GM12878 (cell line): ENCODE data around the gene NHLRC3. TPM values are rescaled to one million over a fixed set of nuclear protein-coding genes. Genes with fewer than 3 reads are reported as not detected.
A peak's percentile ranks its signal among the peaks of the same experiment; 100 is the strongest.

ENCODE experiments used
- ATAC-seq: fragments of 200-7000 bp; cut with Tn5 transposase; 3 replicates; pipeline ENCODE4 v1.9.1; 2020; ENCODE audit warnings: mild to moderate bottlenecking, moderate library complexity
- BruUV-seq: library from RNA; stranded (reverse); fragments of 400-500 nt; replicated peaks from 2 replicates; lab custom pipeline; 2021; lab: Mats Ljungman, UMichigan
- CTCF ChIA-PET: fragments of 300-600 bp; sonication (Branson Sonifier 250); formaldehyde crosslinking; extraction: SDS; loops from one replicate; lab custom pipeline; 2021; ENCODE audit warnings: inconsistent platforms; lab: Yijun Ruan, JAX
- POLR2A ChIA-PET: fragments of 350-600 bp; formaldehyde crosslinking; extraction: SDS; loops from one replicate; lab custom pipeline; 2021; ENCODE audit warnings: inconsistent platforms; lab: Charles Lee
- RAD21 ChIA-PET: fragments of 300-600 bp; sonication (Branson Sonifier 250); formaldehyde crosslinking; loops from one replicate; lab custom pipeline; 2023; ENCODE audit warnings: antibody characterized with exemption; ENCODE audit not compliant: unreplicated experiment; lab: Charles Lee
- SMC1A ChIA-PET: fragments of 300-600 bp; sonication (Branson Sonifier 250); formaldehyde crosslinking; loops from one replicate; lab custom pipeline; 2023; ENCODE audit not compliant: unreplicated experiment, uncharacterized antibody; lab: Charles Lee
- DNase-seq: peaks from one replicate; pipeline ENCODE4 v3.0.0-alpha.2; 2011; ENCODE audit warnings: low read depth, low spot score
- FAIRE-seq: peaks from 3 replicates; lab custom pipeline; 2011; peaks lifted over from hg19 to GRCh38; lab: Jason Lieb, UNC
- H2AFZ ChIP-seq: 2 replicates; pipeline ENCODE4 v1.6.0; 2011; ENCODE audit warnings: low read depth, low read length, control low read depth; ENCODE audit not compliant: control insufficient read depth
- H3K27ac ChIP-seq: 2 replicates; pipeline ENCODE4 v1.5.1; 2011; ENCODE audit warnings: control low read depth; ENCODE audit not compliant: control insufficient read depth, insufficient read depth
- H3K27me3 ChIP-seq, 2 experiments: replicated peaks in 1 of 2; 2 replicates each; pipeline versions ENCODE4 v1.6.0 to v1.6.1; 2011; ENCODE audit warnings: low read length in 1 of 2; ENCODE audit not compliant: control insufficient read depth in 2 of 2, insufficient read depth in 2 of 2
- H3K36me3 ChIP-seq, 2 experiments: 2 replicates each; pipeline ENCODE4 v1.5.1; 2011; ENCODE audit warnings: low read length in 1 of 2; ENCODE audit not compliant: control insufficient read depth in 2 of 2, insufficient read depth in 2 of 2
- H3K4me1 ChIP-seq: 2 replicates; pipeline ENCODE4 v1.6.1; 2011; ENCODE audit warnings: mild to moderate bottlenecking, low read length, moderate library complexity, mixed read lengths; ENCODE audit not compliant: control insufficient read depth, insufficient read depth
- H3K4me2 ChIP-seq: 2 replicates; pipeline ENCODE4 v1.6.0; 2011; ENCODE audit warnings: control low read depth; ENCODE audit not compliant: control insufficient read depth, insufficient read depth
- H3K4me3 ChIP-seq: fragments of 200-600 bp; sonication (generic); 2 replicates; pipeline ENCODE4 v1.5.1; 2016
- H3K79me2 ChIP-seq: 2 replicates; pipeline ENCODE4 v1.6.0; 2011; ENCODE audit warnings: low read length; ENCODE audit not compliant: control insufficient read depth, insufficient read depth
- H3K9ac ChIP-seq: 2 replicates; pipeline ENCODE4 v1.8.0; 2011; ENCODE audit warnings: low read length, control low read depth, mixed read lengths; ENCODE audit not compliant: control insufficient read depth, insufficient read depth
- H3K9me3 ChIP-seq: replicated peaks from 3 replicates; pipeline ENCODE4 v1.5.1; 2011; ENCODE audit warnings: mild to moderate bottlenecking, low read length; ENCODE audit not compliant: control insufficient read depth, insufficient read depth
- H4K20me1 ChIP-seq: 2 replicates; pipeline ENCODE4 v1.6.0; 2011; ENCODE audit not compliant: control insufficient read depth, insufficient read depth
- PAX8 ChIP-seq: fragments of 450-650 bp; IDR thresholded peaks from 2 replicates; pipeline ENCODE4 v1.6.1; 2017; ENCODE audit warnings: mild to moderate bottlenecking, moderate library complexity
- POLR2A ChIP-seq: IDR thresholded peaks from 2 replicates; pipeline ENCODE4 v1.6.1; 2011; ENCODE audit warnings: low read depth, mild to moderate bottlenecking, low read length
- POLR2AphosphoS5 ChIP-seq: IDR thresholded peaks from 2 replicates; pipeline ENCODE4 v1.6.1; 2011; ENCODE audit warnings: mild to moderate bottlenecking, low read length, inconsistent platforms
- WGBS: methylation state at CpG from one replicate; pipeline ENCODE4 v1.1.6; 2016; ENCODE audit warnings: low lambda C conversion rate; ENCODE audit not compliant: insufficient replicate concordance, insufficient coverage; ENCODE audit errors: missing lambda C conversion rate; 5-methylcytosine and 5-hydroxymethylcytosine counted together
- in situ Hi-C: fragments of 300-500 bp; cut with MboI; formaldehyde crosslinking; loops from 9 replicates; pipeline ENCODE4 v1.14.3; 2018; ENCODE audit warnings: mixed read lengths
- intact Hi-C: fragments of 100-400 bp; cut with micrococcal nuclease; formaldehyde crosslinking; loops from one replicate; pipeline ENCODE4 v1.14.2; 2022; ENCODE audit not compliant: unreplicated experiment
- polyA plus RNA-seq, 11 experiments: library from polyadenylated mRNA; depleted of rRNA in 4 of 11; unstranded in 6 of 11; stranded (reverse) in 5 of 11; fragments of >200 nt; fragmentation: Nextera tagmentation in 4 of 11; fragmentation: Illumina TruSeq in 1 of 11; extraction: Ambion mirVana in 4 of 11; extraction: Trizol in 1 of 11; gene quantifications; 1 replicate in 1 of 11; 2 replicates in 10 of 11; pipeline versions ENCODE4 v1.2.1 to v1.2.3, GENCODE V29; 2011 to 2016; ENCODE audit warnings: inconsistent platforms in 2 of 11, missing spikeins in 2 of 11, low read depth in 1 of 11
- total RNA-seq, 4 experiments: library from RNA; depleted of rRNA in 3 of 4; stranded (reverse); fragments of >200 nt in 3 of 4; fragmentation: Illumina TruSeq in 1 of 4; extraction: Trizol in 1 of 4; gene quantifications; 2 replicates each; pipeline versions ENCODE4 v1.2.1 to v1.2.3, GENCODE V29; 2013 to 2021

Gene NHLRC3
- total and polyA plus RNA-seq, 10 of the 15 experiments (the other 5 are each of a cell fraction or from before 2014, with no cell fraction given): 8.3 to 38.0 (median 18.9) TPM

DNA sequence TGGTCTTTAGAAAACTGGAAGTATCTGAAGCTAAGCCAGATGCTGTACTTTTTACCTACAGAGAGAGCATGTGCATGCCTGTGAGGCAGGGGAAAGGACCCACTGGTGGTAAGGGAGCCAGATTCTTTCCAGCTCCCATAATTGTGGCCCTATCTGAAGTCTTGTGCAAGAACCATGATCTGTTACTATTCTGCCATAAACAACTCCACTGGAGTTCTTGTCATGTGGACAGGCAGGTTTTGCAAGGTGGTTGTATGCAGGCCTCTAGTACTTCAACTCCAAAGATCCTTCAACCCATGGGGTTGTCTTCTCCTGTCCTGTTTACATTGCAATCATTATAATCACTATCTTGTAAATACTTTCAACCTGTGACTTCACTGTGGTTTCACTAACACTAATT is 14.5 kb upstream of the NHLRC3 start:
- H2AFZ ChIP-seq: no peak overlapping the region
- ChIA-PET SMC1A (interaction anchor here (0.6 kb wide), 1 partner anchor 661 kb away, joined by 3 read pairs; no protein-coding TSS in a partner anchor), CTCF (interaction anchor here (0.8 kb wide), 1 partner anchor 10 kb away, joined by 3 read pairs; no protein-coding TSS in a partner anchor), POLR2A (interaction anchor here (1.6 kb wide), 1 partner anchor 9 kb away, joined by 4 read pairs; no protein-coding TSS in a partner anchor), RAD21 (interaction anchor here (1.0 kb wide), 1 partner anchor 13 kb away, joined by 4 read pairs; no protein-coding TSS in a partner anchor)
- no TSS peak for BruUV-seq
- H3K79me2 ChIP-seq: no peaks in the 10 kb centered on the region
- H3K4me3 ChIP-seq: no peak overlapping the region
- H4K20me1 ChIP-seq: no peaks in the 10 kb centered on the region
- no peak for ATAC-seq
- H3K27me3 ChIP-seq: no peaks in the 10 kb centered on the region
- H3K4me2 ChIP-seq: no peak overlapping the region
- H3K9ac ChIP-seq: no peak overlapping the region
- no peak for DNase-seq
- no peak overlapping the region for H3K27ac ChIP-seq
- intact Hi-C loops: no loop called here
- TF ChIP-seq PAX8 (no peak), POLR2AphosphoS5 (0 out of 2 replicates have a peak, but pooled peaks have one; percentile 28)
- no peaks in the 10 kb centered on the region for H3K4me1 ChIP-seq
- FAIRE-seq: no peak
- no peaks in the 10 kb centered on the region for H3K9me3 ChIP-seq
- in situ Hi-C loops: no loop called here
- peaks cover 9 to 29% of the 10 kb centered on the region in 2 experiments for H3K36me3 ChIP-seq

DNA sequence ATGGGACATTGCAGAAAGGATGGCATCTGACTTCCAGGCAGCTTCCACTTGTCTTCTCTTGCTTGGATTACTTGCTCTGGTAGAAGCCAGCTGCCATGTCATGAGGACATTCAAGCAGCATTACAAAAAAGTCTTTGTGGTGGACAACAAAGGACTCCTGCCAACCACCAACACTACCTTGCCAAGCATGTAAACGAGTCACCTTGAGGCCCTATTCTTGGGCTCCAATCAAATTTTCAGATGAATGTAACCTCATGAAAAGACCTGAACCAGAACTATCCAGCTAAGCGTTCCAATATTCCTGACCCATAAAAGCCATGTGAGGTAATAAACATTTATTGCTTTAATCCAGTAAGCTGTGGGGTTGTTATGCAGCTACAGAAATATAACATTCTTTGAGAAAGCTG is 12.8 kb upstream of the NHLRC3 start:
- H3K9ac ChIP-seq: no peak overlapping the region
- WGBS: 71% methylated on average over 2 of the region's 2 CpGs
- H2AFZ ChIP-seq: no peak overlapping the region
- H3K36me3 ChIP-seq: peaks cover 9 to 31% of the 10 kb centered on the region in 2 experiments
- ATAC-seq (no peak), DNase-seq (no peak), FAIRE-seq (no peak)
- H3K4me3 ChIP-seq: no peak overlapping the region
- in situ Hi-C loops: no loop called here
- ChIA-PET POLR2A (no interaction called here), RAD21 (no interaction called here), CTCF (interaction anchor here (1.0 to 3.4 kb wide), 2 partner anchors 9 to 11 kb away, joined by 3 to 13 read pairs; no protein-coding TSS in a partner anchor), SMC1A (interaction anchor here (0.7 to 1.0 kb wide), 2 partner anchors 9 to 12 kb away, joined by 3 to 5 read pairs; no protein-coding TSS in a partner anchor)
- H3K27ac ChIP-seq: no peak overlapping the region
- no peaks in the 10 kb centered on the region; the same call in 1 of the 2 replicates for H3K79me2 ChIP-seq
- no peaks in the 10 kb centered on the region for H3K9me3 ChIP-seq
- intact Hi-C loops: no loop called here
- no TSS peak for BruUV-seq
- no peak for TF ChIP-seq POLR2A
- no peaks in the 10 kb centered on the region for H3K27me3 ChIP-seq
- H3K4me1 ChIP-seq: no peaks in the 10 kb centered on the region
- no peaks in the 10 kb centered on the region for H4K20me1 ChIP-seq
- no peak overlapping the region for H3K4me2 ChIP-seq
